Germinal center (tissue), 1 donor: Measurements from ENCODE around the gene ETV1.

Experiments used
- DNase-seq: peaks from one replicate; pipeline ENCODE4 v3.0.0; 2012; ENCODE audit warnings: mixed read lengths, low spot score

ETV1 gene

DNA sequence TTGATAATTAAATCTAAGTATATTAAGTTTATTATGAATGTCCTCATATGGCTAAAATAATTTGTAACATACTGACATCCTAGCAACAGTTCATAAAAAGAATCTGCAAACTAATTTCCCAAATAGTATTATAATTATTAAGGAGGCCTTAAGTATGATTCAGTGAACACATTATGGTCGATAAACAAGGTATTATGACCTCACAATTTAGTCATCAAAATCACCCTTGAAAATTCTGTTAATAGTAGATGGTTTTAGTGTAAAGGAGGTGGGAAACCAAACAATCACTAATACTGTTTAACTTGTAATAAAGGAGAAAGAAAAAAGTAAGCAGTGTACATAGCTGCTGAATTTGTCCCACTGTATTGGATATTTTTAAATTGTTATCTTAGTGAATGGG lies 2.1 kb downstream of the ETV1 start:
- no peak for DNase-seq

DNA sequence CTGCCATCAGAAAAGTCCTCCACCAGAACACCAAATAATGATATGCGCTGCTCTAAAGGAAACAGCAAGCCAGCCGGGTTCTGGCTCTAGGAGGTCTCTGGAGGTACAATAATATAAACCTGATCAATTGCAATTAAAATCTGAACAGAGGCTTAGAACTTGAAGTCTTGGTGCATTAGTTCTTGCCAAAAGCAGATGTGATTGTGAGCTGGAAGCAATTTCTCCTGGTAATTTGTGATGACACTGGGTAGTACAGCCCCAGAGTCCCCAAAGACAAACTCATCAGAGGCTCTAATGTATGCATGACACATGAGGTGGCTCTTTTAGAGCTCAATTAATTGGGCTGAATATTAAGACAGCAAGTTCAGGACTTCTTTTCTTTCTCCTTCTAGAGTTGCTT lies 3.3 kb downstream of the ETV1 start:
- no peak for DNase-seq

DNA sequence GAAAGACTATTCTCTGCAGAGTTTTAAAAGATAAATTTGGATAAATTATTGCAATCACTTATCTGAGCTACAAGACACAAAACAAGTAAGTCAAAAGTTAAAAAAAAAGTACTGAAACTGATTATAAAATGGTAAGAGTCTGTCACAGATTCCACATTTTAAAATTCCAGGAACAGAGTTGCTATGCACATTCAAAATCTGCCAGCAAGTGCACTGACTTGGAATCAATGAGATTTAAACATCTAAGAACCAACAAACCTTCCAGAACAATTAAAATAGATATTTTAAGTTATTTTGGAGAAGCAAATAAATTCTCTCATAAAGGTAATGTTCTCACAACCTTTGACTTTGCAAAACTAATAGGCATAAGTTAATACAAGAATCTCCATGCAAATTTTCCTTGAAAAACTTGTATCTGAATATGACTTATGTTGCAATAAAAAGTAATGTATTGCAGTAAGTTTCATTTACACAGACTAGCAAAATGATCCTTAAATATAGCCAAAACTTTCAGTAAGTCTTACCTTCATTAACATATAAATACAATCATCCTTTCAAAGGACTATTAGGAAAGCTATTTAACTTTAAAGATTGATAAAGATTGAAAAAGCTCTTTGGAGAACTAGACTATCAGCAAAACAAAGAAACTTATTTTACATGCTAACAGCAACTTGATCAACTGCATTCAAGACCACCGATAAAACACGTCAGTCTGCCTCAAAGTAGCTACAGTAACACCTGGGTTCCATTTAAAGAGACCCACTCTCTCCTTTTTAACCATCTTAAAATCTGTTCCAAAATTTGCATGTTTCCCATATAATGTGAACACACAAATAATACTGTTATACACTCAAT lies 4.4 kb downstream of the ETV1 start:
- no peak for DNase-seq

DNA sequence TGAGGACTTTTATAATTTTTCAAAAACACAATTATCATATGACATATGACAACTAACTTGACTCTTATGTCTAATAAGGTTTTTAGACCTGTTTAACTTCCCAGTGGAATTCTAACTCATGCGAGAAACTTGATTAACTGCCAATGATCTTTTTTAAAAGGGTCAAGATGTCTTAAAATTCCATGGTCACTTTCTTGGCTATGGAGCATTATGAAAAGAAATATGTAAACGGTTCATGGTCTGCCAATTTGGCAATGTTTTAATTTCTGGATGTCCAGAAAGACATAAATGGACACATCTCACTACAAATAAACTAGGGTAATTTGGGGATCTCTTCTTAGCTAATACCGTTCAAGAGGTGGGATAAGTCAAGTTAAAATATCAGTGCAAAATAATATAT lies 5.4 kb downstream of the ETV1 start:
- DNase-seq, result no peak

DNA sequence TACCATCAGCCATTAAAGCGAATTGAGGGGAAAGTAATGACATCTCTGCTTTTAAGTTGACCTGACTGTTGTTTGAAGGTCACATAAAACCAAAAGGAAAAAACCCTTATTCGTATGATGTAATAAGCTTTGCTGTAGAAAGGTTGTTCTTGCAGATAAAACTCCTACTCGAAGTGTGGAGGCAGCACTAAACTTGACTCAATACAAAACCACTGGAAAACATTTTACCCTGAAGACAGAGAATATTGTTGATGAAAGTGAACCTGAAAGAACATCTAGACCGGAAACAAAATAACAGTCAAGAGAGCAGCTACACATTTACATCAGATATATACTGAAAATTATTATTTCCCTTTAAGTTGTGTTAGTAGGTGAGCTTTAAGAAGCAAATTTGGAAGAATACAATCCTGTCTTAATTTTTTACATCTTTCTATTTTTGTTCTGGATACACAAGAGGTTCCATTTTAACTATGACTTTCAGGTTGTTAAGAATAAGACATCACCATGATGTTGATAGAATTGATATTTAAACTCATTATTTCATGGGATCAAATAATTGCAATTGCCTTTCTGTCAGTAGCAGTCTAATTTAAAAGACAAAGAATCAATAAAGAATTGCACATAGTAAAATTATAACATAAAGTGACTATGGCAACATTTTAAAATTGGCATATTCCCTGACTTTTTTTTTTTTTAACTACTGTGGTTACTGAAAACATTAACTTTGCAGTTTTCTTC lies 6.4 kb downstream of the ETV1 start:
- DNase-seq, result no peak

DNA sequence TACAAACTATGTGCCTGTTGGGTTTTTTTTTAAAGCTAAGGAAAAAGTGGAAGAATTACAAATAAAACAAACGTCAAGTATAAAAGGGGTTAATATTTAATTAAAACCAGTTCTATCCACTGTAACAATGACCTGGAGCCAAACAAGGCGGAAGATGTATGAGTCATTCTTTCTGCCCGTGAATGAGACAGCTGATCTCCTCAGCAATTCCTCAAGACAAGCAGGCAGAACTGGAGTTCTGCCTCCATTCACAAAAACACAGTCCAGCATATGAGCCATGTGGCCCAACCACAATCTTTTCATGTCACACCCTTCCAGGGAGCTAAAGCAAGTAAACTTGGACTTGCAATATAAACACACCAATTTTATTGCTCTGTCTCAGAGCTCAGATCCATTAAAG lies 8.4 kb downstream of the ETV1 start:
- no peak for DNase-seq

DNA sequence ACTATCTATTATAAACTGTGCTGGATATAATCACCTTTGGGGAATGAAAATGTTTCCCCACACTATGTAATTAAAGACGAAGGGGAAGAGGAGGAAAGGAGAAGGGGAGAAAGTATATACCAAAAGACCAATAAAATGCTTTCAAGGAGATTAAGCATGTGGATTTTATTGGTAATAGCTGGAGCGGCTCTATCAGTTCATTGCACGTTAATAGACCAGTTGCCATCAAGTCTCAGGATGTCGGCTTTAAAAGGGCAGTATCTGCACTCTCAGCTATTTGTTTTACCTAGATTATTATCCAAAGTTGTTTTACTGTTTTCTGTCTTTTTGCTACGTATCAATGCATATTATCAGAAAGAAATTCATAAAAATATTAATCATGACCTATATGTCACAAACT lies 9.0 kb downstream of the ETV1 start:
- no peak for DNase-seq

DNA sequence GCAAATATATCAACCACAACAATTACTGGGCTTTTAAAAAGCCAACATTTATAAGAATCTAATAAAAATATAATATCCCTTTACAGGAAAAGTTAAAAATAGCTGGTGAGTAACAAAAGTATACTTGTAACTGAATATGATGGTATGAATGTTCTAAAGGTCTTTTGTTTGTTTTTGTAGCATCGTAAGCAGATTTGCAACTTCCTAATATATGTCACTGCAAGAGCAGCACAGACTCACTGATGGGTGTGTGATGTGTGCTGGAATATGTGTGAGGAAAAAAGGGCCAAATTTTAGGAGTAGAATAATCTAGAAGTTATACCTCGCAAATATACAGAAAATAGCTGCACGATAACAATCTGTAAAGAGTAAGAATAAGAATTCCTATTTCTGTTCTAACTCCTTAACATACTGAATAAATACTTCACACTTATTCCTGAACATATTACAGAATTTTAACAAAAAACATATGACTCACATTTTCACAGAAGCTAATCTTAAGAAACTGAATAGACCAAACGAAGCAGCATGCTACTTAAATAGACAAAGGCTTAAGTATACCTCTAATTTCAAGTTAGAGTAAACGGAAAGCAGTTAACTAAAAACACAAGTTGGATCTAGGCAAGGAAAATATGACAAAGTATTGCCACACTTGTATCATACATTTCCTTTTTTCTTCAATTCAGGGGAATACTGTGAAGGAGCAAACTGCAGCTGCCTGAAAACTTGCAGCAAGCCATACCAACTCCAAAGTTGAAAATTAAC lies 9.6 kb downstream of the ETV1 start:
- DNase-seq, result no peak

DNA sequence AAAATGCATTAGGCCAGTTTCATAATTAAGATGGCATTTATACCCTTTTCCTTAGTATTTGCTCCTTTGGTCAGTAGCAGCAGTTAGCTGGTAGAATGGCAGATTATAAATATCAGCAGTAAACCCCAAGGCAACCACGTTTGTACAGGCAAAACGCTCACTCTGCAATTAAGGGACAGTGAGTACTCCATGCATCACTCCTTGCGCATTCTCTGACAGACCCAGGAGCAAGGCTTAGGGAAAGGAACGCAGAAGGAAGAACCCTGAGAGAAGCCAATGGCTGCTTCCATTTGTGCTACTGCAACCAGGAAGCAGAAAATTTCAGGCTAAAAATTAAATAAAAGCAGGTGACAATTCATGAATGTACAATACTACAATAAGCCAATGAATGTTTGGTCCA lies 12.9 kb downstream of the ETV1 start:
- DNase-seq, result no peak

DNA sequence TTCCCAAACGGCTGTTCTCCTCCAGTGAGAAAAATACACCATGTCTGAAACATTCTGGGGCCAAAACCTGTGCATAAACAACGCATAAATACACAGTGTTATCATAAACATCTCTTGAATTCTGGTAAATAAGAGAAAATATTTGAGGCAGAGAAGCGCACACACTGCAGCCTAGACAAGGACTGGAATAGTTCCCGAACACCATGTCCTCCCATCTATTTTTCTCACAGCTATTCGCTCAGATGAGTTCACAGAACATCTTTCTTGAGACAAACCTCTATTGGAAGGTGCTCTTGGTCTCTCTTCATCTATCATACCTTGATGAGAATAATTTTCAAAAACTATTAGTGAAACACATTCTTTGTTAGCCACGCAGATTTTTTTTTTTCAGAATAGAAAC lies 24.4 kb downstream of the ETV1 start:
- DNase-seq, result no peak

DNA sequence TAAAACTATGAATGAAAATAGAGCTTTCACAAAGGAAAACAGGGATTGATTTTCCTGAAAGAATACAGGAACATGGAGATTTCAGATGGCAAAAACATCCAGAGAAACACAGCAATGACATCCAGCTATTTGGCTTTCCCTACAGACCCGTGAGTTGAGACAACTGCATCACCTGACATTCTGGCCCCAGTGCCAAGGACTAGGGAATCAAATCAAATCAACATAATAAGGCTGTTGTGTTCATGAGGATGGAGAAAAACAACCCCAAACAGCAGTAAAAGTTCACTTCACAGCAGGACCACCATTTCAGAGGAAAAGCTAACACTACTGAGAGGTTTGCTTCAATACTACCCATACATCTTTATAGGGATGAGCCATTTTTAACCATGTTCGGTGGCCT lies 25.5 kb downstream of the ETV1 start:
- DNase-seq, result no peak

DNA sequence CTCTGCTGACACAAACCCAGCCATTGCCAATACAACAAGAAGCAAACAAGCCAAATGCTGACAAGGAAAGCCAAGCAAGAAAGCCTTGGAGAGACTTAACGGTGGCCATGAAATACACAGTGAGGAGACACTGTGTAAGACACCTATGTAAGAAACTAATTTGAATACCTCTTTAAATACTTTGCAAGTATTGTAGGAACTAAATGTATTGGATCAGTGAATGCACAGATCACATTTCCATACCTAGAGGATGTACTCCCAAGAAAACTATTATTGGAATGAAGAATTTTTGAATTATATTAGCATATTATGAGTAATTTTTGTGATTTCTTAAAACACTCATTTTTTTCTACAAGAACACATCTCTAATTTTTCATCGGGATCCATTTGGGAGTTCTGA lies 34.0 kb downstream of the ETV1 start:
- DNase-seq, result no peak

DNA sequence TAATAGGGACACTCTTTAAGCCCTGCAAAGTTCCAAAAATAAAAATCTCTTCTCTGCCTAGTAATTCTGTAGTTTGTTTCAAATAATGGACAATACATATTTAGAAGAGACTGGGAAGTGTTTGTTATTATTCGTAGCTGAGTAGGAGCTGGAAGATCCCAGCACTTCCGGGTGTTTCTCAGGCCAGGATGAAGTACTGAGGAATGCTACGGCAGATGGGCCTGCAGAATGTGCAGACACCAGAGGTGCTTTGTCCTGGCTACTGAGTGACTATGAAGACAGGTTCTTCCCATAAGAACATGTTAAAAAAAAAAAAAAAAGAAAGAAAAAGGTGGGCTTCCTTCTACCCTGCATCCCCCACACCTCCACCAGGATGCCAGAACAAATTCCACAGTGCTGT lies 36.1 kb downstream of the ETV1 start:
- no peak for DNase-seq

DNA sequence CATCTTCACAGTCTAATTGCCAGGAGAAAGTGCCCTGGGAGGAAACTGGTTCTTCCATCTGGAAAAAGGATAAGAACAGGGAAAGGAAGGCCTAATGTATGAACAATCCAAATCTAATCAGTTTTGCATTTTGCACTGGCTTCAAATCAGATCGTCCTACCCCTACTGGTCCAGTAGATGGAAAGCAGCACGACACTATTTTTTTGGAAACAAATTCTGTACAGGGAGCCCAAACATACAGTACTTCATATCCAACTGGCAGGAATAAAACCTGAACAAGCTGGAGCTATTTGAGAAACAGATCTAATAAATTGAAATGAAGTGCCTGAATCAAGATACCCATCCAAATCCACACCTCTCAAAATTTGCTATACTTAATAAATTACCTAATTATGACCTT lies 36.5 kb downstream of the ETV1 start:
- no peak for DNase-seq

DNA sequence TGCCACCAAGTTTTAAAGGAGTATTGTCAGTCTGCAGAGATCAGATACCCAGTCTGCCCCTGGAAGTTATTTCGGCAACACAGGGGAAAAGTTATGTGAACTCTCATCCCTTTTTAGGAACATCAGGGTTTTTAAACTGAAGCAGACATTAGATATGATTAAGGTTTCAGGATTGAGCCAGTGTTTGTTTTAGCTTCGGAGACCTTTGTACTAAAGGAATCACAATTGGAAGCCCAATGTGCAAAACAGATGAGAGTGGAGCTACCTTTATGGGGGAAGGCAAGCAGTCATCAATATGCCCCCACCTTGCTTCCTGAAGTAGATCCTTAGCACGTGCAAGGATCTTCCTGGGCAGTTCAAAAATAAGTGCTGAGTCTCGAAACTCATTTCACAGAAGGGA lies 39.5 kb downstream of the ETV1 start:
- no peak for DNase-seq

DNA sequence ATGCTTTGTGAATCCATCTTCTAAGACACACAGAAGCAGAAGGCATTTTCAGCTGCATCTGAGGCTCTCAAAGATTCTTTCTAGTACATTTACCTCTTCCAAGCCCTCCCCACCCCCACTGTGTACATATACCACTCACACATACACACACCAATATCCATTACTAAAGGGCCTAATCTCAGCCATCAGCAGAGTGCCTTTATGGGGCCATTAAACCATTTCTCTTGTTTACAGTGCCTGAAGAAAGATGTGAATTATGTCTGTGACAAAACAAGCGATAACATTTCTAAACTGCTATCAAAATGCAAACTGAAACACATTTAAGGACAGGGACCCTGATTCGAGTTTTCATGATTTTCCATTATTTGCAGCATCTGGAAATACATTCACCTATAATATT lies 40.0 kb downstream of the ETV1 start:
- DNase-seq, result no peak

DNA sequence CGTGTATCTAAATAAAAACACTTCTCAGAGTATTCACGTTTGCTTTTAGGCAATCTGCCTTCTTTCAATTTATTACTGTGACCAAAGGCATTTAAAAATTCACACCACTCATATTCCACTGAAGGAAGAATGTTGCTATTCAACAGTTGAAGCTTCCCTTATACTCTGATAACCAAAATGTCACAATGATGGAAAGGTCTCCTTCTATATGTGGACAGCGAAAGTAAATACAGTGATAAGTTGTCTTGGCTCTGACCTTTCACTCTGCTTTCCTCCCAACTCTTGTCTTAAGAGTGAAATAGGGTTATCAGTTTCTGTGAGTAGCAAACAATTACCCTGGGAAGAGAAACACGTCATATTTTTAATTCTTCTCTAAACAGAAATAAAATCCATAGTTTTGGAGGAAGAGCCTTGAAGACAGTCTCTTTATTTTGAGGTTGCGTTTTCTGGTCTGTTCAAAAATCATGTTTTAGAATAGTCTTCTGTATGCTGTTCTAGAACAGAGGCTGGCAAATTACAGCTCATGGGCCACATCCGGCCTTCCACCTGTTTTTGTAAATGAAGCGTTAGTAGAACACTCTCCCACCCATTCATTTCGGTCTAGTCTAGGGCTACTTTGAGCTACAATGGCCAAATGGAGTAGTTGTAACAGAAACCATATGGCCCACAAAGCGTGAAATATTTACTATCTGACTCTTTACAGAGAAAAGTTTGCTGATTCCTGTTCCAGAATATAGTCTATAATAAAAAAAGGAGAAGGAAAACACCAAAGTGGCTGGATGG lies 41.3 kb downstream of the ETV1 start:
- no peak for DNase-seq

DNA sequence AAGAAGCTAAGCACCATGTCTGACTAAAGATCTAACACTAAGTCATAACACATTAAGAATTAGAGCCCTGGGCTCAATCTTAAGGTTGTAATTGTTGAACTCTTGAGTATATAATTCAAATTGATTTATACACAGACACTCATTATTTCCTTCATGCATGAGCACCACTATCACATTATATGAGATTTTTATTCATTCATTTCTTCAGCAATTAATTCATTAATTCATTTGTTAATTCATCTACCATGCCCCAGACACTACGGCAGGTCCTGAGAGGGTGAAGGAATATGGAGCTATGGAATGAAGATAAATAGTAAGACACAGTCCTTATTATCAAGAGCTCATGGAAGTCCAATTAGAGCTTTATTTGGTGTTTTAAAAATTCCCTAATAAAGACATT lies 41.9 kb downstream of the ETV1 start:
- no peak for DNase-seq

DNA sequence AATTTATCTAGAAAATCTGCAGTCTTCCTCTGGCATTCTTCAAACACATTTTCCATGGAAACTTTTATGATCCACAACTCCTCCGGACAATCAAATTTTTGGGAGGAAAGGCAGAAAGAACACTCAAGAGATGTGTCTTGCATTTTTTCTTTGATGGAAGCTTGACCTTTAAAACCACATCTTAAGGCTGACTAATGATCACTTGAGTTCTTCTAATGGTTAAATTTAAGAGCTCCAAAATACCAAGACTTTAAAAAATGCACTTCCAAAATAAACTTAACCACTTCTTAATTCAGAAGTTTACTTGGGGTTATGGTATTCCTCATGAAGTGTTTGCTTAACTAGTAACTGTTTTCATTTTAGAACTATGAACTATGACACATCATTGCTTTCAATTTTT lies 43.3 kb downstream of the ETV1 start:
- no peak for DNase-seq

DNA sequence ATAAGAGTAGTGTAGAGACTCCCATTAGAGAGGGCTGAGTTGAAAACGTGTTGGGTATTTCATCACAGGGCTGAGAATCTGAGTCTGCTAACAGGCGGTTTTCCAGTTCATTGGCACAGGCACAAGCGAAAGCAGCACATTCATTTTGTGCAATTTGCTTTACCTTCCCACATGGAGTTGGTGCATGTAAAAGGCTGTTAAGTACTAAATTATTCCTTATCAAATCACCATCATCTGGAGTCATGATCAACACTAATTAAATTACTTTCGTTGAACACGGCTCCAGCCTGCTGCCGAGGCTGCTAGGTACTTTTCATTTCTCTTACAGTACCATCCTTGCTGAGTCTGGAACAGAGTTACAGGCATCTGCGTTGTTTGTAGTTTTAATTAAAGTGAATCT lies 43.8 kb downstream of the ETV1 start:
- no peak for DNase-seq

DNA sequence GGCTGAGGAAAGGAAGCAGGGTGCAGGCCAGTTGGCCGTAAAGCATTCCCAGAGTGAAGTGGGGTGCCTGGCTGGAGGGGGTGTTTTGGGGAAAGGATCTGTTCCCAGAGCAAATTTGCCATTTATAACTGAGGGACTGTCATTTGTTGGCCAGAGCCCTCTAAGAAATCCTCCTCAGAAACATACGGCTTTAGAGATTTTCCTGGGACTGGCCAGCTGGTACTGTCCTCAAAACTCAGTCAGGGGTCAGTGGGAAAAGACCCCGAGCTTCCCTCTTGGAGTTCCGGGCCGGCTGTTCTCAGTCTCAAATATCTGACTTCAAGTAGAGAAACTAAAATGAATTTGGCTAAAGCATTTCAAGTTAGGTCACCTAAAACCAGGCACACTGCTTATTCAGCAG lies 55.9 kb downstream of the ETV1 start:
- no peak for DNase-seq

DNA sequence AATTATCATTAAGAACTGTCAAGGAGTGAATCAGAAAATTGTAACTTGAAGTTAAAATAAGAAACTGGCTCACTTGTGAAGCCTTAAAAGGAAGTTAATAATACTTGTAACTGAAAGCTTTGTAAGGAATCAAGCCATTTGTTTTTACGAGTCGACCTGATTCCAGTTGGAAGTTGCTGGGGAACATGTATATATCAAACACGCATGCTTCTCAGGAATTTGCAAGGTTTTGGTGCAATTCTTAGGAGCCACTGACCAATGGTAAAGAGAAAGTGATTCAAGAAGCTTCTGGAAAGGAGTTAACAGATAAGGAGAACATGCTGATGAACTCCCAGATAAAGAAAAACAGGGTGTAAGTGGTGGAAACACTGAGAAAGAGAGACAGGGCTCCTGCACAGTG lies 56.4 kb downstream of the ETV1 start:
- DNase-seq, result no peak
